ENCODE data around the gene SPHK2.

Gene SPHK2

GRCh38 chr19:48606463-48607358, 12.6 kb upstream of the SPHK2 start, which contains the start of gene SPACA4:
SPACA4 (plus strand) TSS chr19:48606742; CDS start chr19:48606979, 237 bp downstream.
- no peak for DNase-seq

- no peak for DNase-seq
Measured at GRCh38 chr19:48607359-48607755, 11.9 kb upstream of the SPHK2 start.

GRCh38 chr19:48608798-48609263, 10.5 kb upstream of the SPHK2 start:
- no peak for DNase-seq

- no peak for DNase-seq
Measured at GRCh38 chr19:48609571-48610108, 9.7 kb upstream of the SPHK2 start.

DNA sequence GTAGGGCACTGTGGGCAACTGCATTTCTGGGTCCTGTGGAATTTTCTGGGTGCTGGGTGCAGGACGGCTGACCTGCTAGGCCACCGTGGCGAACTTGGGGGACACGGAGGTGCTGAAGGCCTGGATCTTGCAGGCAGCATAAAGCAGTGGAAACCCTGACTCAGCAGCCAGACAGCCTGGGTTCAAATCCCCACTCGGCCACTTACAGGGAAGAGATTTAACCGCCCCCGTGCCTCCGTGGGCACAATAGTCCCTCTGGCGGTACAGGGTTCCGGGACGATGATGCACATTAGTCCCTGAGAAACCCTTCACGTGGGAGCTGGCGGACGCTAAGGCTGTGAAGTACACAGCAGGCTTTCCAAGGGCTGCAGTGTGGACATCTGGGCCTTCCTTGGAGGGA, 7.4 kb upstream of the SPHK2 start:
- DNase-seq, result no peak

GRCh38 chr19:48613024-48613851, 6.1 kb upstream of the SPHK2 start:
- DNase-seq, result peak; percentile 76

DNA sequence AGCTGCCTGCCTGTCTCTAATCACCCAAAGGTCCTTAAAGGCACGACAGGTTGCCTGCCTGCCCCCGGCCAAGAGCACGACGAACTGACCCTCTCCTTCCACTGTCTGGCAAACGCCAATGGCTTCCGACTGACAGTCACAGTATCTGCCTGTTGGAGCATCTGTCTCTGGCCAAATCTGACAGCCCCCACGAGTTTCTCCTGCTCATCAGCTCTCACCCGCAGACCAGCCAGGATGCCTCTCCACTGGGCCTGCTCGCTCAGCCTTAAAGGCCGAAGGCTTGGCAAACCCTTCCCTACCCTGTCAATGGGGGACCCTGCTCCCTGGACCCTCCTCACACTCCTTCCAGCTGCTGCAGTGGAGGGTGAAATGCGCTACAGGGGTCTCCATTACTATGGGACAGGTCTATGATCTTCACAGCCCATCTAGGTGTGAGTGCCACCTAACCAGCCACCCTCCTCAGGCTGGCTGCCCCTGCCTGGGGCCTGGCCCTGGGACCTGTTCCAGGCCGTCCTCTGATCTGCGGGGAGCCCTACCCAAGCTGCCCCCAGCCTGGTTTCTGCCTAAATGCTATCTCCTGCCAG, 5.4 kb upstream of the SPHK2 start:
- DNase-seq, result peak; percentile 80

DNA sequence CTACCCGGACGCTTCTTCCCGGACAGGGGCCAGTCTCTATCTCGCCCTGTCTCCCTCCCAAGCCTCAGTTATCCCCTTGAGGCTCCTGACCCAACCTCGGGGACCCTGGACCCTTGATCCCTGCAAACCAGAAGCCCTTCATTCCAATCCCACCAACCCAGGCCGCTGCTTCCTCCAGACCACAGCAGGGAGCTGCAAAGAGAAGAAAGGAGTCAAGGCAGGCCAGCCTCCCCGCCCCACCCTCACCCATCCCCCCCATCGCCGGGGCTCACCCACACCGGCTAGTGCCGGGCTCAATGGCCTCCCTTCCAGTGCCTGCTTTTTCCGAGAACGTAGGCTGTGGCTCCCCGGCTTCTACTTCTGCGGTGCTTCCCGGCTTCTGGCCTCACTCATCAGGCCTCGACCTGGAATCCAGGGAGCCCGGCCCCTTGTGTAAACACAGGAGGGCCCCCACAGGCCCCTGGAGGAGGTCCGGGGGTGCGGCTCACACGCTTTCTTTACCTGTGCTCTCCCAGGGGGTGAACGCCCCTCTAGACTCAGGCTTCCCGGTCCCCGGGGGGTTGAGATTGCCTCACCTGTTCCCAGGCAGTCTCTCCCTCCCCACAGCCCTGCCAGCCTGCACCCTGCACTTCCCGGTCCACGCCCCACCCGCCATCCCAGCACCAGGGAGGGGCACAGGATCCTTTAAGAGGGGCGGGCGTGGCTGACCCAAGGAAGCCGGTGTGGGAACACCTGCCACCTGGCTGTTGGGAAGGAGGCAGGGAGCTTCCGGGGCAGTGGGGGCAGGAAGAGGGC, 4.7 kb upstream of the SPHK2 start, which contains the start of gene FAM83E:
FAM83E (minus strand) TSS at position 641 of the 795 bp plus-strand sequence. CDS start 1,704 bp downstream, outside the sequence.
- peak; percentile 75 for DNase-seq

DNA sequence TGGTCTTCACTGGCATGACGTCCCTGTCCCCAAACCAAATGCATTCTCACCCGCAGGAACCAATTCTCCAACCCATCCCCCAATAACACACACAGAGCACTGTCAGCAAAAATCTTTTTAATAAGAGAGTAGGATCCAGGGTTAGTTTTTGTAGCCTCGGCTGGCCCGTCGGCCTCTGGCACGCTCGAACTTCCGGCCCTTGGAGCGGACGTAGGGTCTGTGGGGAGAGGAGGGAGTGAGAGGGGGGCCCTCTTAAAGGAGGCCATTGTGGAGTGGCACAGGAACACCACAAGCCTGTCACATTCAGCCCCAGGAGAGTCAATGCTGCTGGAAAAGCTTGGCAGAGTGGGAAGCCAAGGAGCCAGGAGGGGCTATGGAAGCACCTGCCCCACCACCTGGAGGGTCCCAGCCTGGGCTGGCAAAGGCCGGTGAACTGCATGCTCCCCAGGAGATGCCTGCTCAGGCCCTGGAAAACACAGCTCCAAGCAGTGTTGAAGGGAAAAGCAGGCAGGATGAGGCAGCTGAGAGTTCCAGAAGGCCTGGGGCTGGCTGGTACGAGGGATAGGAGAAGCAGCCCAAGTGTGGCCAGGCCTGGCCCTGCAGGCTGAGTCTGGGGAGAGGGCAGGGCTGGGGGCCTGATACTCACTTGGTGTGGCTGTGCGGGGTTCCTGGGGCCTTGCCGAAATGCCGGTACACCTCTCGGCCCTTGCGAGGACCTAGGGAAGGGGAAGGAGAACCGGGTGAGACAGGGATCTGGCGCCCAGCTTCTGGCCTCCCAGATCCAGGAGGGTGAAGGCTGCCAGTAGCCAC, 3.9 kb upstream of the SPHK2 start:
- peak; percentile 54 for DNase-seq

DNA sequence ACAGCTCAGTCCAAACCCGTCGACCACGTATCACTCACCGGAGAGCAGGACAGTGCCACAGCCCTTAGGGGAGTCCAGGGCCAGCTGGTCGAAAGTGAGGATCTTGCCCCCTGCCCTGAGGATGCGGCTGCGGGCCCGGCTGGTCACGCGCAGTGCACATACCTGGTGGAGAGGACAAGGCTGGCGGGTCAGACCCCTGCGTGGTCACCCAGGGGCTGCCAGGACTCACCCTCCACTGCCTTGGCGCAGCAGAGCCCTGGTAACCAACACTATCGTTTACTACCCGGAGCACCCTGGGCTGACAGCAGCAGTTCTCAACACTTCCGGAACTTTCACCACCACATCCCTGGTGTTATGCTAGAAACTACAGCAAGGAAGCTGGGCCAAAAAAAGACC, 3.3 kb upstream of the SPHK2 start:
- DNase-seq, result no peak

GRCh38 chr19:48616491-48617056, 2.7 kb upstream of the SPHK2 start:
- DNase-seq, result no peak

DNA sequence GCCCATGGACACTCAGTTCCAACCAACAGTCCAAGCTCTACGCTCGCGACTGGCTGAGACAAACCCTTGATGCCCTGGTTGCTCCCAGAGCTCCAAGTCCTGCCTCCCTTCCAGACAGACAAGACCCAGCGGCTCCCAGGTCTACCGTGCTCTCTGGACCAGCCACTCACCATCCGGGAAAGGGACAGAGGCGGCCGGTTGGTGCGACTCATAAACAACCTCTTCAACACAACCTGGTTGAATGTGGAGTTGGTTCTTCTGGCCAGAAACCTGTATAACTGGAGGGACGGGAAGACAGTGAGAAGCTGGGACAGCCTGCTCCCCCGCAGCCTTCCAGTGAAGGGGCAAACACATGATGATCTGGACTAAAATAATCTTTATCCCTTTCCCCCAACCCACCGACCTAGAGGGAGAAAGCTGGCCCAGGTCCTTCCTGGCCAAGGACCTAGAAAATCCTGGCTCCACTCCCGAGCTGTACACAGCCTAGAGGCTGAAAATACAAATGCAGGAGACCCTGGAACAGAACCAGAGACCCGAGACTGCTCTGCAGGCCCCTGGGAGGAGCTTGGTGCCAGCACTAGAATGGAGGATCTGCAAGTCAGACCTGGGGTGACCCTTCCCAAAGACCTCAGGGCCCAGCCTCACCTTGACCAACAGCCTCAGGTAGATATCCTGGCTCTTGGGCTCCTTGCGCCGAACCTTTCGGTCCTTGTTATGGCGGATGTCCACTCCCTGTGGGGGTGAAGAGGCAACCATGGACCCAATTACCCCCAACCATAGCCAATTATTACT, 2.0 kb upstream of the SPHK2 start:
- DNase-seq, result no peak

DNA sequence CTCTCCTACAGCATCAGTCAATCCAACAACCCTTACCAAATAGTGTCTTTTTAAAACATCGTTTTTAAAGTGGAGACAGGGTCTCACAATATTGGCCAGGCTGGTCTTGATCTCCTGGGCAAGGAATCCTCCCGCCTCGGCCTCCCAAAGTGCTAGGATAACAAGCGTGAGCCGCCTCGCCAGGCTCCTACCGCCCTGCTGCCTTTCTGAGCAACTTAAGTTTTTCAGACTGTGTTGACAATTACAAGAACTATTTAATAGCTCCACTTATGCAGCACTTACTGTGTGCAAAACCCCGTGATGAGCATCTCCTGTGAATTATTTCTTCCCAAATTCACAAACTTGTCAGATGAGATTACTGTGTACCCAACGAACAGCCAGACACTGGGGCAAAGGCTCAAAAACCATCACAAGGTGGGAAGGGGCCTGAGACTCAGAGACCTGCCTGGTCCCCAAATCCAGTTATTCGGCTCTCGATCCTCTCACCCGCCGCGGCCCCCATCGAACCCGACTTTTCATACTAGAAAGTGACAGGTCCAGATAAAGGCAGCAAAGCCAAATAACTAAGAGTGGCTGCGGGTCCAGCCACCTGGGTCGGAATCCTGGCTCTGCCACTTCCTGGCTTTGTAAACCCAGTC, 909 bp upstream of the SPHK2 start:
- no peak for DNase-seq

DNA sequence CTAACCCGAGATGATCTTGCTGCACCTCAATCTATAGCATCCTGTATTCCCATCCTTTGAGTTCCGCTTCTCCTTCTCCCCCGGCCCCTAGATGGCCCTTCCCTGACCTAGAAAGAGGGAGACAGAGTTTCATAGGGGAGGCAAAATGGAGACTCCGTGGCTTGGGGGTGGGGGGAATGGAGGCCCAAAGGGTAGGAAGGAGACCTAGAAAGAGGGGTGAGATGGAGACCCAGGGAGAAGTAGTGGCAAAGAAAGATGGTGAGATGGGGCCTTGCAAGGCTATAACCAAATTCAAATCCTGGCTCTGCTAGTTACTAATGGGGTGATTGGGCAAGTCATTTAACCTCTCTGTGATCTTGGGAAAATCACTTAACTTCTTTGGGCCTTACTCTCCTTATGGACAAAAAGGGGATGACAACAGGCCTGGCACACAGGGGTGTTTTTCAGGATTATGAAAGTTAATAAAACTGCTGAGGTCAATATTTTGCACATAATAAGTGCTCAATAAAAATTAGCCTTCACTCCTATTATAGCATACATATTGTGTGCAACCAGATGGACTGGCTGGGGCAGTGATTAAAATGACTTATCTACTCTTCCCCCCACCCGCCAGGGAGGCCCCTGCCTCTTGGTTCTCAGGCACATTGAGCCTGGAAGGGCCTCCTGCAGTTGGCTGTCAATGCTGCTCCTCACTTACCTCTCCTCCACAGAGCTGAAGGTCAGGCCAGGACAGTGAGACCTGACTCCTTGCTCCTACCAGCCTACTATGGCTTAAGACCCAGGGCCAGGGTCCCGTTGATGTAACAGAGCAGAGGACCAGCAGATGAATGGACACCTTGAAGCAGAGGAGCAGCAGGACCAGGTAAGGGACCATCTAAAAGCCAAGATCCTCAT, 633 bp downstream of the SPHK2 start:
- no peak for DNase-seq

GRCh38 chr19:48623556-48624066, 4.3 kb downstream of the SPHK2 start:
- no peak for DNase-seq

GRCh38 chr19:48624067-48624594, 4.8 kb downstream of the SPHK2 start:
- DNase-seq, result peak; percentile 98

DNA sequence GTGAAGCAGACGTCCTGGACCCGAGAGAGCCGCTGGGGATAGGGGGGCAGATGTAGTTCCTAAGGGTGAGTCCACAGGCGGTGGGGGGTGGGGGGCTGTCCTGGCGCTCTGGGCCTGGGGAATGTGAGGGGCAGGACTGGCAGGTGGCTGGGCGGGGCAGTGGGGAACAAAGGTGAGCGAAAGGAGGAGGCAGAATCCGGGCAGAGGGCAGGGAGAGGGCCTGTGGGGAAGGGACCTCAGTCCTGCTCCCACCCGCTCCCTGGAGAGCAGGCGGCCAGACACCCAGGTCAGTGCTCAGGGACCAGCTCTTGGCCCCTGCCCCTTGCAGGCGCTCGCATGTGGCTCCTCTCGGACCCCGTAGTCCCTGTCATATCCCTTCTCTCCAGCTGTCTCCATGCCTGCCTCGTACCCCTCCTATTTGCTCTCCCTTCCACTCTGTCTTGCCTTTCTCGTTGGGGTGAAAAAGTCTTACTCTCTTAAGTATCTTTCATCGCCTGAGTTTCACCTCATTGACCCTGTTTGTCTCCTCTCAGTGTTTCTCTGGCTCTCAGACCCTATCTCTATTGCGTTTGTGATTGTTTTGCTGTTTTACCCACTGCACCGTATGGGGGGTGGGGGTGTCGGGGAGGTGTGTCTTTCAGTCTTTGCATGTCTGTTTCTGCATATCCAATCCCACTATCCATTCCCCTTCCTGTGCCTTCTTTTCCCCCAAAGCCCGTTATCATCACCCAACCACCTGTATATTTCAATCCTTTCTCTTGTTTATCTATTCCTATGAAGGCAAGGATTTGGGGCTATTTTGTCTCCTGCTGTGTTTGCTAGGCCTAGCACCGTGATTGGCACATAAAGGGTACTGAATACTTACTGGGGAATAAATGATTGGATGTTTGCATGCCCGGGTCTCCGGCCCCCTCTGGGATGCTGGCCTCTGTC, 5.8 kb downstream of the SPHK2 start:
- no peak for DNase-seq
